SK-N-SH (cell line): Measurements from ENCODE around the gene P2RY8. TPM values are rescaled to one million over a fixed set of nuclear protein-coding genes. Genes with fewer than 3 reads are reported as not detected.

Experiments
- CTCF ChIA-PET: fragments of 300-600, 350-600 bp; formaldehyde crosslinking; extraction: SDS; loops from one replicate; lab custom pipeline; 2021; lab: Yijun Ruan, JAX
- POLR2A ChIA-PET: fragments of 350-600 bp; sonication (Branson Sonifier 250); formaldehyde crosslinking; extraction: SDS; loops from one replicate; lab custom pipeline; 2020; ENCODE audit warnings: antibody characterized with exemption, inconsistent platforms; lab: Yijun Ruan, JAX
- DNase-seq: peaks from one replicate; pipeline ENCODE4 v3.0.0; 2012
- H2AFZ ChIP-seq: fragments of 200-600 bp; sonication (generic); 2 replicates; pipeline ENCODE4 v1.8.1; 2016; ENCODE audit warnings: antibody characterized with exemption, mild to moderate bottlenecking, low read depth
- H3F3A ChIP-seq: fragments of 200-600 bp; sonication (generic); replicated peaks from 2 replicates; pipeline ENCODE3; 2016; ENCODE audit warnings: antibody characterized with exemption, mild to moderate bottlenecking; ENCODE audit not compliant: insufficient read depth
- H3K27ac ChIP-seq, 2 experiments: fragments of 200-500 bp in 1 of 2; fragments of 200-600 bp in 1 of 2; sonication (Bioruptor generic) in 1 of 2; sonication (generic), shearing (Covaris generic) in 1 of 2; 2 replicates each; pipeline versions ENCODE4 v1.5.1 to v1.6.1; 2014 to 2016; ENCODE audit warnings: low read depth in 2 of 2, inconsistent platforms in 1 of 2, low read length in 1 of 2, mild to moderate bottlenecking in 1 of 2, mixed read lengths in 1 of 2
- H3K27me3 ChIP-seq: fragments of 200-600 bp; sonication (generic), shearing (Covaris generic); 2 replicates; pipeline ENCODE4 v1.6.1; 2016; ENCODE audit warnings: mixed run types; ENCODE audit not compliant: insufficient read depth
- H3K36me3 ChIP-seq, 2 experiments: fragments of 200-500 bp in 1 of 2; fragments of 200-600 bp in 1 of 2; sonication (Bioruptor generic) in 1 of 2; sonication (generic) in 1 of 2; replicated peaks in 1 of 2; 2 replicates each; pipeline versions ENCODE3 to v1.5.1; 2014 to 2016; ENCODE audit warnings: low read length in 1 of 2, mild to moderate bottlenecking in 1 of 2; ENCODE audit not compliant: insufficient read depth in 2 of 2, control insufficient read depth in 1 of 2
- H3K4me1 ChIP-seq, 2 experiments: fragments of 200-500 bp in 1 of 2; fragments of 200-600 bp in 1 of 2; sonication (Bioruptor generic) in 1 of 2; sonication (generic), shearing (Covaris generic) in 1 of 2; 2 replicates each; pipeline versions ENCODE4 v1.5.1 to v1.6.1; 2014 to 2016; ENCODE audit warnings: low read depth in 1 of 2, low read length in 1 of 2, mixed run types in 1 of 2; ENCODE audit not compliant: insufficient read depth in 2 of 2, control insufficient read depth in 1 of 2
- H3K4me2 ChIP-seq: fragments of 200-600 bp; sonication (generic), shearing (Covaris generic); 2 replicates; pipeline ENCODE4 v1.6.1; 2017; ENCODE audit warnings: mixed run types
- H3K4me3 ChIP-seq, 2 experiments: fragments of 200-500 bp in 1 of 2; fragments of 200-600 bp in 1 of 2; sonication (Bioruptor generic) in 1 of 2; sonication (generic), shearing (Covaris generic) in 1 of 2; 2 replicates each; pipeline versions ENCODE4 v1.5.1 to v1.8.1; 2014 to 2016; ENCODE audit warnings: low read depth in 2 of 2, inconsistent platforms in 1 of 2, low read length in 1 of 2, mild to moderate bottlenecking in 1 of 2, mixed read lengths in 1 of 2, moderate library complexity in 1 of 2
- H3K79me2 ChIP-seq: fragments of 200-600 bp; sonication (generic); 2 replicates; pipeline ENCODE4 v1.8.1; 2017; ENCODE audit warnings: mild to moderate bottlenecking; ENCODE audit not compliant: insufficient read depth
- H3K9ac ChIP-seq: fragments of 200-600 bp; sonication (generic); 2 replicates; pipeline ENCODE4 v1.6.1; 2017; ENCODE audit warnings: mixed run types
- H3K9me2 ChIP-seq: fragments of 200-600 bp; sonication (generic); 2 replicates; pipeline ENCODE4 v1.6.1; 2017; ENCODE audit warnings: mixed run types
- H3K9me3 ChIP-seq: fragments of 200-600 bp; sonication (generic); 2 replicates; pipeline ENCODE4 v1.6.1; 2017; ENCODE audit warnings: mixed run types, mild to moderate bottlenecking, moderate library complexity
- H4K20me1 ChIP-seq: fragments of 200-600 bp; sonication (generic); 2 replicates; pipeline ENCODE4 v1.6.1; 2017; ENCODE audit warnings: mild to moderate bottlenecking, mixed run types; ENCODE audit not compliant: insufficient read depth
- CTCF ChIP-seq: fragments of 200-600 bp; sonication (generic); IDR thresholded peaks from 2 replicates; pipeline ENCODE4 v1.6.1; 2017; ENCODE audit warnings: antibody characterized with exemption, mild to moderate bottlenecking, moderate library complexity
- EZH2phosphoT487 ChIP-seq: fragments of 200-600 bp; sonication (generic); IDR thresholded peaks from 2 replicates; pipeline ENCODE4 v1.6.1; 2017; ENCODE audit warnings: low read depth, mixed run types, mild to moderate bottlenecking, antibody characterized with exemption, moderate library complexity, borderline replicate concordance
- FOSL2 ChIP-seq: IDR thresholded peaks from 2 replicates; pipeline ENCODE4 v1.4.0; 2012; ENCODE audit warnings: low read depth, mild to moderate bottlenecking, moderate library complexity, borderline replicate concordance
- JUND ChIP-seq: IDR thresholded peaks from 2 replicates; pipeline ENCODE4 v1.4.0; 2012
- MAX ChIP-seq: IDR thresholded peaks from 2 replicates; pipeline ENCODE4 v1.4.0; 2012; ENCODE audit warnings: low read depth
- NRF1 ChIP-seq: IDR thresholded peaks from 2 replicates; pipeline ENCODE4 v1.6.1; 2012; ENCODE audit warnings: low read depth, mild to moderate bottlenecking, low read length
- TAF1 ChIP-seq: IDR thresholded peaks from 2 replicates; pipeline ENCODE4 v1.6.1; 2012; ENCODE audit warnings: low read depth, mild to moderate bottlenecking, low read length, moderate library complexity, borderline replicate concordance
- WGBS: methylation state at CpG from one replicate; pipeline ENCODE4 v1.1.6; 2017; ENCODE audit warnings: low lambda C conversion rate; 5-methylcytosine and 5-hydroxymethylcytosine counted together
- polyA plus RNA-seq, 3 experiments: library from polyadenylated mRNA; depleted of rRNA; stranded (reverse); fragments of >200 nt; gene quantifications; 2 replicates each; pipeline ENCODE4 v1.2.3, GENCODE V29; 2012

Gene P2RY8
- polyA plus RNA-seq, 1 of the 3 experiments (the other 2 are of a cell fraction) = 0.08 TPM

- ChIA-PET POLR2A (no interaction called here), CTCF (no interaction called here)
- Histone ChIP-seq H3K27ac (no peak overlapping the region), H3K9ac (no peak overlapping the region), H3K4me3 (no peak overlapping the region), H3F3A (peaks cover 15% of the 10 kb centered on the region), H3K36me3 (no peaks in the 10 kb centered on the region), H4K20me1 (no peaks in the 10 kb centered on the region), H3K9me2 (no peaks in the 10 kb centered on the region), H3K79me2 (no peaks in the 10 kb centered on the region), H2AFZ (no peak overlapping the region), H3K9me3 (no peaks in the 10 kb centered on the region), H3K27me3 (peaks cover 12% of the 10 kb centered on the region; the same call in 1 of the 2 replicates), H3K4me1 (no peaks in the 10 kb centered on the region), H3K4me2 (no peak overlapping the region)
- no peak for DNase-seq
- TF ChIP-seq EZH2phosphoT487 (no peak), NRF1 (no peak), JUND (no peak), MAX (no peak)
- 35% methylated on average over 1 of the region's 1 CpG for WGBS
These were observed 48.2 kb downstream of the P2RY8 start for GRCh38 chrX:1488745-1489144.

- no peaks in the 10 kb centered on the region for H3K9me3 ChIP-seq
- 9% methylated on average over 2 of the region's 3 CpGs for WGBS
- TF ChIP-seq TAF1 = no peak
- TF ChIP-seq CTCF = no peak
- H3K79me2 ChIP-seq = no peaks in the 10 kb centered on the region
- no peak overlapping the region for H3K4me3 ChIP-seq
- peaks cover 12% of the 10 kb centered on the region; the same call in 1 of the 2 replicates for H3K27me3 ChIP-seq
- ChIA-PET CTCF (no interaction called here), POLR2A (no interaction called here)
- no peak overlapping the region for H2AFZ ChIP-seq
- H3K9me2 ChIP-seq = no peaks in the 10 kb centered on the region
- H3K36me3 ChIP-seq = no peaks in the 10 kb centered on the region
- no peaks in the 10 kb centered on the region for H4K20me1 ChIP-seq
- no peak overlapping the region for H3K4me2 ChIP-seq
- no peak overlapping the region for H3K9ac ChIP-seq
- no peak overlapping the region for H3K27ac ChIP-seq
- no peak for DNase-seq
- H3K4me1 ChIP-seq = no peaks in the 10 kb centered on the region
- peaks cover 15% of the 10 kb centered on the region for H3F3A ChIP-seq
These were observed 48.8 kb downstream of the P2RY8 start for GRCh38 chrX:1488141-1488540.

GRCh38 chrX:1487401-1487800 lies 49.6 kb downstream of the P2RY8 start:
- WGBS = 45% methylated on average over 5 of the region's 5 CpGs
- H3K27me3 ChIP-seq = peaks cover 12% of the 10 kb centered on the region; the same call in 1 of the 2 replicates
- no peak overlapping the region for H3K9ac ChIP-seq
- H3K9me2 ChIP-seq = no peaks in the 10 kb centered on the region
- no peak for DNase-seq
- no peak overlapping the region for H2AFZ ChIP-seq
- H3K9me3 ChIP-seq = no peaks in the 10 kb centered on the region
- H3K27ac ChIP-seq = no peak overlapping the region
- POLR2A ChIA-PET = no interaction called here
- peaks cover 13% of the 10 kb centered on the region for H3F3A ChIP-seq
- no peak overlapping the region for H3K4me3 ChIP-seq
- no peak for TF ChIP-seq FOSL2
- TF ChIP-seq, all 33 proteins: peak for 0
- H3K36me3 ChIP-seq = no peaks in the 10 kb centered on the region
- no peak overlapping the region for H3K4me2 ChIP-seq
- H3K4me1 ChIP-seq = no peaks in the 10 kb centered on the region
- no peaks in the 10 kb centered on the region for H4K20me1 ChIP-seq
- no peaks in the 10 kb centered on the region for H3K79me2 ChIP-seq
- CTCF ChIA-PET = no interaction called here
